ENCODE measurements around the gene OSBPL7. TPM values are rescaled to one million over a fixed set of nuclear protein-coding genes. Genes with fewer than 3 reads are reported as not detected.

The OSBPL7 gene
- total and polyA plus RNA-seq, 2 of the 8 experiments (the other 6 are each of a cell fraction or from before 2014, with no cell fraction given), result 7.2 to 8.9 TPM

GRCh38 chr17:47862621-47863440 lies 41.2 kb upstream of the OSBPL7 start:
- Histone ChIP-seq H3K56ac (replicated peaks; ENCODE audit: insufficient read length, low read depth, low read length) (no peak overlapping the region), H3K18ac (ENCODE audit: extremely low read depth, low read length) (no peak overlapping the region), H2BK20ac (ENCODE audit: low read length) (no peak overlapping the region), H4K5ac (ENCODE audit: insufficient read length, low read depth, low read length) (no peak overlapping the region), H3K79me2 (ENCODE audit: control insufficient read depth in 1 of 2, insufficient read depth in 2 of 2, low read length in 2 of 2) (no peaks in the 10 kb centered on the region), H3K9ac (replicated peaks in 1 of 4; ENCODE audit: extremely low read depth in 1 of 4, low read depth in 3 of 4, low read length in 3 of 4) (no peak overlapping the region), H3K79me1 (ENCODE audit: low read depth, low read length) (no peaks in the 10 kb centered on the region), H2BK12ac (ENCODE audit: low read depth, low read length) (no peak overlapping the region), H2BK120ac (replicated peaks; ENCODE audit: low read depth, low read length) (no peak overlapping the region), H3K4ac (replicated peaks; ENCODE audit: insufficient read length, low read depth, low read length) (no peak overlapping the region), H4K91ac (replicated peaks; ENCODE audit: insufficient read length, low read length) (no peak overlapping the region), H3K9me3 (ENCODE audit: insufficient read depth in 2 of 2, low read depth in 1 of 2, low read length in 1 of 2) (no peaks in the 10 kb centered on the region), H2BK5ac (ENCODE audit: low read depth, low read length) (no peak overlapping the region), H3K23me2 (ENCODE audit: low read depth, low read length) (no peaks in the 10 kb centered on the region), H3K36me3 (ENCODE audit: control insufficient read depth in 2 of 4, insufficient read depth in 4 of 4, low read length in 3 of 4) (no peaks in the 10 kb centered on the region), H4K20me1 (replicated peaks in 1 of 2; ENCODE audit: control insufficient read depth in 1 of 2, insufficient read depth in 2 of 2, low read length in 2 of 2) (no peaks in the 10 kb centered on the region), H2BK15ac (ENCODE audit: low read length) (no peak overlapping the region), H4K8ac (ENCODE audit: extremely low read depth, insufficient read depth, low read length) (no peak overlapping the region), H3K27me3 (replicated peaks in 1 of 4; ENCODE audit: control insufficient read depth in 3 of 4, extremely low read depth in 1 of 4, insufficient read depth in 3 of 4, low read length in 3 of 4) (peaks cover 0 to 2% (median under 1%) of the 10 kb centered on the region in 4 experiments; a peak in 4 of 7 replicates), H3K14ac (ENCODE audit: insufficient read length) (no peak overlapping the region), H2AFZ (ENCODE audit: low read length) (no peak overlapping the region), H3K4me3 (ENCODE audit: extremely low read depth in 1 of 4, insufficient read depth in 2 of 4, low read depth in 3 of 4, low read length in 4 of 4) (no peak overlapping the region), H3K4me2 (ENCODE audit: insufficient read depth in 1 of 2, low read depth in 2 of 2, low read length in 2 of 2) (no peak overlapping the region), H3K27ac (ENCODE audit: low read depth, low read length) (no peak overlapping the region), H2AK5ac (ENCODE audit: low read depth, low read length) (no peak overlapping the region), H3K23ac (ENCODE audit: insufficient read length) (no peak overlapping the region), H3K4me1 (replicated peaks in 1 of 4; ENCODE audit: control insufficient read depth in 3 of 4, insufficient read depth in 4 of 4, low read length in 3 of 4) (peaks cover 0 to 4% (median 0%) of the 10 kb centered on the region in 4 experiments; a peak in 1 of 7 replicates)
- DNase-seq (ENCODE audit: low read depth in 1 of 2, low spot score in 2 of 2), result no peak
- POLR2A ChIA-PET (ENCODE audit: partially characterized antibody), result interaction anchor here (1.1 to 3.0 kb wide), 6 partner anchors 9 to 37 kb away, joined by 3 to 10 read pairs (median 4); no protein-coding TSS in a partner anchor
- FAIRE-seq, result no peak
- CTCF ChIA-PET (ENCODE audit: partially characterized antibody), result interaction anchor here (1.1 to 33.0 kb wide), 4 partner anchors 11 to 24 kb away, joined by 3 to 1206 read pairs (median 189); partner anchors contain the start of genes SCRN2, SP2 and SP6
- WGBS, 2 experiments (ENCODE audit: extremely low coverage in 1 of 2, insufficient coverage in 1 of 2, insufficient read length in 1 of 2, insufficient replicate concordance in 2 of 2, low coverage in 1 of 2, low lambda C conversion rate in 2 of 2, missing lambda C conversion rate in 1 of 2), result 86% methylated on average over 7 of the region's 7 CpGs; no CpG with 5 or more reads in 1 of the 2 experiments
- TF ChIP-seq USF2 (IDR thresholded peaks at IDR 0.05; ENCODE audit: low read length) (no peak), CREB1 (IDR thresholded peaks at IDR 0.05) (no peak), ATF3 (IDR thresholded peaks at IDR 0.05; ENCODE audit: insufficient read depth, low read depth, low read length) (no peak)
